Colon (tissue), 2 donors: ENCODE data around the gene CAVIN3.

Experiments used
- FAIRE-seq: peaks from 2 replicates; lab custom pipeline; 2012; peaks lifted over from hg19 to GRCh38; lab: Jason Lieb, UNC
- donor health status: control.
- donor health status: control.

The CAVIN3 gene

GRCh38 chr11:6320411-6321155 is at the start of gene CAVIN3:
Gene CAVIN3, minus strand, starts transcription at chr11:6320501. Its CDS starts 25 bp downstream, at chr11:6320476.
- no peak for FAIRE-seq

GRCh38 chr11:6365659-6366058 is 45.4 kb upstream of the CAVIN3 start:
- FAIRE-seq, result no peak

- no peak for FAIRE-seq
These were observed 42.8 kb upstream of the CAVIN3 start for GRCh38 chr11:6362873-6363678.

- FAIRE-seq, result no peak
These were observed 42.0 kb upstream of the CAVIN3 start for GRCh38 chr11:6362185-6362872.

- FAIRE-seq, result no peak
These were observed 39.9 kb upstream of the CAVIN3 start for GRCh38 chr11:6360183-6360582.

- FAIRE-seq, result no peak
These were observed 36.9 kb upstream of the CAVIN3 start for GRCh38 chr11:6357222-6357621.

- no peak for FAIRE-seq
These were observed 36.3 kb upstream of the CAVIN3 start for GRCh38 chr11:6356503-6357055.

GRCh38 chr11:6354651-6355485 is 34.6 kb upstream of the CAVIN3 start:
- FAIRE-seq, result no peak

- FAIRE-seq, result no peak
These were observed 33.2 kb upstream of the CAVIN3 start for GRCh38 chr11:6353367-6353987.

GRCh38 chr11:6351782-6352382 is 31.6 kb upstream of the CAVIN3 start:
- no peak for FAIRE-seq

- FAIRE-seq, result no peak
These were observed 30.2 kb upstream of the CAVIN3 start for GRCh38 chr11:6350486-6350885.

- FAIRE-seq, result no peak
These were observed 29.7 kb upstream of the CAVIN3 start for GRCh38 chr11:6350043-6350442.

- no peak for FAIRE-seq
These were observed 25.1 kb upstream of the CAVIN3 start for GRCh38 chr11:6345366-6345765.

- FAIRE-seq, result no peak
These were observed 16.0 kb upstream of the CAVIN3 start for GRCh38 chr11:6336293-6336692.

GRCh38 chr11:6334806-6335205 is 14.5 kb upstream of the CAVIN3 start:
- FAIRE-seq, result no peak

- FAIRE-seq, result no peak
These were observed 12.8 kb upstream of the CAVIN3 start for GRCh38 chr11:6333095-6333494.

GRCh38 chr11:6332066-6332465 is 11.8 kb upstream of the CAVIN3 start:
- FAIRE-seq, result no peak

GRCh38 chr11:6328321-6328720 is 8.0 kb upstream of the CAVIN3 start:
- no peak for FAIRE-seq

- FAIRE-seq, result no peak
These were observed 7.5 kb upstream of the CAVIN3 start for GRCh38 chr11:6327806-6328205.

- no peak for FAIRE-seq
These were observed 6.7 kb upstream of the CAVIN3 start for GRCh38 chr11:6326985-6327384.

GRCh38 chr11:6326303-6326702 is 6.0 kb upstream of the CAVIN3 start:
- FAIRE-seq, result no peak
